Vagina (tissue), 2 donors: ENCODE results near the gene DNAAF9.
"Not testable (repeated sequence)": the region's sequence is repeated elsewhere in the genome, so short reads cannot be mapped to it uniquely, and the experiment has no call there.

Experiments
- POLR2A ChIP-seq, 2 donors: fragments of 450-650 bp; IDR thresholded peaks; one replicate each; pipeline ENCODE4 v1.6.1; 2017; ENCODE audit warnings: antibody characterized with exemption in 2 of 2, mild to moderate bottlenecking in 2 of 2, moderate library complexity in 2 of 2
- POLR2AphosphoS5 ChIP-seq, 2 donors: sonication (generic); formaldehyde crosslinking; IDR thresholded peaks; one replicate each; pipeline ENCODE4 v1.9.0; 2017; ENCODE audit warnings: antibody characterized with exemption in 2 of 2, mild to moderate bottlenecking in 2 of 2, low read depth in 1 of 2; ENCODE audit not compliant: insufficient read depth in 1 of 2
- TF ChIP-seq, protein P1 (sequence below), 3 experiments: fragments of 450-650 bp in 2 of 3; fragments of 200-600 bp in 1 of 3; sonication (generic) in 1 of 3; IDR thresholded peaks; one replicate each; pipeline ENCODE4 v1.5.1; 2017 to 2019; ENCODE audit warnings: antibody characterized with exemption in 3 of 3, mild to moderate bottlenecking in 2 of 3, moderate library complexity in 2 of 3

DNA sequence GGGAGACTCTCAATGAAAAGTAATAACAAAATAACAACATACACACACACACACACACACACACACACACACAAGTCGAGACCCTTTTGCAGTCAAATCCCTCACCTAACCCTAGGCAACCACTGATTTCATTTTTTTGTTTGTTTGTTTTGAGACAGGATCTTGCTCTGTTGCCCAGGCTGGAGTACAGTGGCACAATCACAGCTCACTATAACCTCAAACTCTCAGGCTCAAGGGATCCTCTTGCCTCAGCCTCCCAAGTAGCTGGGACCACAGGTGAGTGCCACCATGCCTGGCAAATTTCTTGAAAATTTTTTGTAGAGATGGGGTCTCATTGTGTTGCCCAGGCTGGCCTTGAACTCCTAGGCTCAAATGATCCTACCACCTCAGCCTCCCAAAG is 10.7 kb upstream of the DNAAF9 start:
- TF ChIP-seq, protein P1, sequence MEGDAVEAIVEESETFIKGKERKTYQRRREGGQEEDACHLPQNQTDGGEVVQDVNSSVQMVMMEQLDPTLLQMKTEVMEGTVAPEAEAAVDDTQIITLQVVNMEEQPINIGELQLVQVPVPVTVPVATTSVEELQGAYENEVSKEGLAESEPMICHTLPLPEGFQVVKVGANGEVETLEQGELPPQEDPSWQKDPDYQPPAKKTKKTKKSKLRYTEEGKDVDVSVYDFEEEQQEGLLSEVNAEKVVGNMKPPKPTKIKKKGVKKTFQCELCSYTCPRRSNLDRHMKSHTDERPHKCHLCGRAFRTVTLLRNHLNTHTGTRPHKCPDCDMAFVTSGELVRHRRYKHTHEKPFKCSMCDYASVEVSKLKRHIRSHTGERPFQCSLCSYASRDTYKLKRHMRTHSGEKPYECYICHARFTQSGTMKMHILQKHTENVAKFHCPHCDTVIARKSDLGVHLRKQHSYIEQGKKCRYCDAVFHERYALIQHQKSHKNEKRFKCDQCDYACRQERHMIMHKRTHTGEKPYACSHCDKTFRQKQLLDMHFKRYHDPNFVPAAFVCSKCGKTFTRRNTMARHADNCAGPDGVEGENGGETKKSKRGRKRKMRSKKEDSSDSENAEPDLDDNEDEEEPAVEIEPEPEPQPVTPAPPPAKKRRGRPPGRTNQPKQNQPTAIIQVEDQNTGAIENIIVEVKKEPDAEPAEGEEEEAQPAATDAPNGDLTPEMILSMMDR (IDR thresholded peaks at IDR 0.05) = not testable (repeated sequence)
- TF ChIP-seq POLR2A (IDR thresholded peaks at IDR 0.05); POLR2AphosphoS5 (IDR thresholded peaks at IDR 0.05; ENCODE audit: insufficient read depth in 1 of 2, low read depth in 1 of 2): not testable (repeated sequence)
